AG04449 (cell line): ENCODE results near the gene WIPF2.

Experiments
- CTCF ChIA-PET: fragments of 350-600 bp; formaldehyde crosslinking; extraction: SDS; loops from one replicate; lab custom pipeline; 2021; ENCODE audit warnings: antibody characterized with exemption; lab: Yijun Ruan, JAX
- POLR2A ChIA-PET: fragments of 400-600, 350-600 bp; formaldehyde crosslinking; extraction: SDS; loops from one replicate; lab custom pipeline; 2020; ENCODE audit warnings: antibody characterized with exemption, inconsistent platforms; lab: Yijun Ruan, JAX
- DNase-seq: peaks from one replicate; pipeline ENCODE4 v3.0.0-alpha.2; 2010; ENCODE audit warnings: low read depth, low spot score
- H3K4me3 ChIP-seq: 2 replicates; pipeline ENCODE4 v1.5.1; 2011; ENCODE audit warnings: low read depth, mild to moderate bottlenecking, control low read depth, low read length
- CTCF ChIP-seq: IDR thresholded peaks from one replicate; pipeline ENCODE4 v1.5.1; 2011; ENCODE audit warnings: mild to moderate bottlenecking, moderate library complexity, low read length, control low read depth, inconsistent platforms; ENCODE audit not compliant: insufficient read depth; ENCODE audit errors: missing control alignments

The WIPF2 gene

GRCh38 chr17:40331743-40332641 is 112.9 kb downstream of the WIPF2 start:
- no peak for DNase-seq
- ChIA-PET CTCF (interaction anchor here (0.8 to 2.1 kb wide), 2 partner anchors 29 to 130 kb away, joined by 3 to 6 read pairs; no protein-coding TSS in a partner anchor), POLR2A (no interaction called here)
- TF ChIP-seq CTCF, result no peak
- H3K4me3 ChIP-seq, result no peak overlapping the region
